ENCODE results near the gene PSMC3IP.
"Not testable (repeated sequence)": the region's sequence is repeated elsewhere in the genome, so short reads cannot be mapped to it uniquely, and the experiment has no call there.

PSMC3IP gene

DNA sequence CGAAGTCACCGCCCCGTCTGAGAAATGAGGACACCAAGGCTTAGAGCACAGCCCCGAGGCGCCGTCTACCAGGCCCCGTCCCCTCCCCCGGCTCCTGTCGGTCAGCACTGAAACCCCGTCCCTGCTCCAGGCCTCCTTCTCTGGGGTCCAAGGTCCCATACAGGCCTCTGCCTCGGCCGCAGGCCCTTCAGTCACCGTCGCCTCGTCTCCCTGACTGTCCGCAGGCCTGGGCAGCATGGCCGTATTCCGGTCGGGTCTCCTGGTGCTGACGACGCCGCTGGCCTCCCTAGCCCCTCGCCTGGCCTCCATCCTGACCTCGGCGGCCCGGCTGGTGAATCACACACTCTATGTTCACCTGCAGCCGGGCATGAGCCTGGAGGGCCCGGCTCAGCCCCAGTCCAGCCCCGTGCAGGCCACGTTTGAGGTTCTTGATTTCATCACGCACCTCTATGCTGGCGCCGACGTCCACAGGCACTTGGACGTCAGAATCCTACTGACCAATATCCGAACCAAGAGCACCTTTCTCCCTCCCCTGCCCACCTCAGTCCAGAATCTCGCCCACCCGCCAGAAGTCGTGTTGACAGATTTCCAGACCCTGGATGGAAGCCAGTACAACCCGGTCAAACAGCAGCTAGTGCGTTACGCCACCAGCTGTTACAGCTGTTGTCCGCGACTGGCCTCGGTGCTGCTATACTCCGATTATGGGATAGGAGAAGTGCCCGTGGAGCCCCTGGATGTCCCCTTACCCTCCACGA, 15.0 kb downstream of the PSMC3IP start:
- Histone ChIP-seq H3K27me3 (replicated peaks; ENCODE audit: control insufficient read depth, insufficient read depth, low read length) (no peaks in the 10 kb centered on the region), H3K4me3 (replicated peaks; ENCODE audit: low read depth, low read length) (peak overlapping the region; percentile 97), H3K36me3 (ENCODE audit: control insufficient read depth, insufficient read depth, low read length) (peaks cover 29% of the 10 kb centered on the region)
- no peak for DNase-seq (ENCODE audit: extremely low read depth, insufficient read length)
- TF ChIP-seq, protein P1, sequence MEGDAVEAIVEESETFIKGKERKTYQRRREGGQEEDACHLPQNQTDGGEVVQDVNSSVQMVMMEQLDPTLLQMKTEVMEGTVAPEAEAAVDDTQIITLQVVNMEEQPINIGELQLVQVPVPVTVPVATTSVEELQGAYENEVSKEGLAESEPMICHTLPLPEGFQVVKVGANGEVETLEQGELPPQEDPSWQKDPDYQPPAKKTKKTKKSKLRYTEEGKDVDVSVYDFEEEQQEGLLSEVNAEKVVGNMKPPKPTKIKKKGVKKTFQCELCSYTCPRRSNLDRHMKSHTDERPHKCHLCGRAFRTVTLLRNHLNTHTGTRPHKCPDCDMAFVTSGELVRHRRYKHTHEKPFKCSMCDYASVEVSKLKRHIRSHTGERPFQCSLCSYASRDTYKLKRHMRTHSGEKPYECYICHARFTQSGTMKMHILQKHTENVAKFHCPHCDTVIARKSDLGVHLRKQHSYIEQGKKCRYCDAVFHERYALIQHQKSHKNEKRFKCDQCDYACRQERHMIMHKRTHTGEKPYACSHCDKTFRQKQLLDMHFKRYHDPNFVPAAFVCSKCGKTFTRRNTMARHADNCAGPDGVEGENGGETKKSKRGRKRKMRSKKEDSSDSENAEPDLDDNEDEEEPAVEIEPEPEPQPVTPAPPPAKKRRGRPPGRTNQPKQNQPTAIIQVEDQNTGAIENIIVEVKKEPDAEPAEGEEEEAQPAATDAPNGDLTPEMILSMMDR (IDR thresholded peaks at IDR 0.05; ENCODE audit: insufficient read depth, low read length, poor library complexity, severe bottlenecking), result no peak

DNA sequence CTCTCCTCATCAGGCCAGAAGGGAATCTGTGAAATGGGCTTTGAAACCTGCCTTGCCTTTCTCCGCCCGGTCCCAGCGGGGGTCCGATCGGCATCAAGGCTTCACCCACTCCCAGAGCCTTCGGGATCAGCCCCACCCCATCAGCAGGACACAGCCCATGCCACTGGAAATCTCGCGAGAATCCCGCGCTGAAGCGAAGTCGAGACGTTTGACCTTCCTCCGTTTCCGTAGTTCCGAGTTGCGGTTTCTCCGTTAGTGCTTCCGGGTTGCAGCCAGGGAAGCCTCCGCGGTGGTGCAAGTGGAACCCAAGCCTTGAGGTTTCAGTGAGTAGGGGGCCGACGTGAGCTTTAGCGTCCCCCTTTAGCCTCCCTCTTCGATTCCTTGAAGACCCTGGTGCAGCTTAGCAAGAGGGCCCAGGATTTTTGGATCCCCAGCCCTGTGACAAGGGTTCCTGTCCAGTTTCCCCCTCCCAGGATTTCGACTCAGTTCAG, 15.6 kb downstream of the PSMC3IP start, which contains the start of gene COASY:
Gene COASY (plus strand): TSS at position 252 of the 491 bp plus-strand sequence. CDS start 475 bp downstream, outside the sequence.
- TF ChIP-seq, protein P1 (IDR thresholded peaks at IDR 0.05; ENCODE audit: insufficient read depth, low read length, poor library complexity, severe bottlenecking), result no peak

DNA sequence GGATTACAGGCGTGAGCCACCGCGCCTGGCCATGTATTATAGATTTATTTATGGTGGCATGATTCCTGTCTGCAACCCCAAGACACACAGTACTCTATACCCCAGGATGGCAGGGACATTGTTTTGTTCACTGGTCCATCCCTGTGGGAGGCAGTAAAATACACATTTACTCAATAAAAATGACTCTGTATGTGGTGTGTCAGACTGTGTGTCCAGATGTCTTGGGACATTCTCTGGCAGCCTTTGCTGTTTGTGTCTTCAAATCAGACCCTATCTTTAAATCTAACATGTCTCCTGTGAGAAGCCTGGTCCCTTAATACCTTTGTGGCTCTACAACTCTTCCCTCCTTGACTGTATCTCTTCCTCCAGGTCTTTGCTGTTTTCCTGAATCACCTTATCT, 17.3 kb downstream of the PSMC3IP start:
- TF ChIP-seq, protein P1 (IDR thresholded peaks at IDR 0.05; ENCODE audit: insufficient read depth, low read length, poor library complexity, severe bottlenecking), result no peak
- peaks cover 16% of the 10 kb centered on the region for H3K36me3 ChIP-seq (ENCODE audit: control insufficient read depth, insufficient read depth, low read length)
- DNase-seq (ENCODE audit: extremely low read depth, insufficient read length), result no peak
- no peaks in the 10 kb centered on the region for H3K27me3 ChIP-seq (replicated peaks; ENCODE audit: control insufficient read depth, insufficient read depth, low read length)
- no peak overlapping the region for H3K4me3 ChIP-seq (replicated peaks; ENCODE audit: low read depth, low read length)

More for the DNA sequence above, 15.6 kb downstream of the PSMC3IP start, which contains the start of gene COASY:
- no peaks in the 10 kb centered on the region for H3K27me3 ChIP-seq (replicated peaks; ENCODE audit: control insufficient read depth, insufficient read depth, low read length)
- peak within 1 kb of the TSS; percentile 97 for H3K4me3 ChIP-seq (replicated peaks; ENCODE audit: low read depth, low read length)
- peak; percentile 86 for DNase-seq (ENCODE audit: extremely low read depth, insufficient read length)
- peaks cover 29% of the 10 kb centered on the region for H3K36me3 ChIP-seq (ENCODE audit: control insufficient read depth, insufficient read depth, low read length)

DNA sequence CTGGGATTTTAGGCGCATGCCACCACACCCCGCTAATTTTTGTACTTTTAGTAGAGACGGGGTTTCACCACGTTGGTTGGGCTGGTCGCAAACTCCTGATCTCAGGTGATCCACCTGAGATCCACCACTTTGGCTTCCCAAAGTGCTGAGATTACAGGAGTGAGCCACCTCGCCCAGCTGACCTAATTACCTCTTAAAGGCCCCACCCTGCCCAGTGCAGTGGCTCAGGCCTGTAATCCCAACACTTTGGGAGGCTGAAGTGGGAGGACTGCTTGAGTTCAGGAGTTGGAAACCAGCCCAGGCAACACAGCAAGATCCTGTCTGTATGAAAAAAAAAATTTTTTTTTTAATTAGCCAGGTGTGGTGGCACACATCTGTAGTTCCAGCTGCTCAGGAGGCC, 18.5 kb downstream of the PSMC3IP start:
- Histone ChIP-seq H3K4me3 (replicated peaks; ENCODE audit: low read depth, low read length) (no peak overlapping the region), H3K36me3 (ENCODE audit: control insufficient read depth, insufficient read depth, low read length) (peaks cover 4% of the 10 kb centered on the region), H3K27me3 (replicated peaks; ENCODE audit: control insufficient read depth, insufficient read depth, low read length) (no peaks in the 10 kb centered on the region)
- no peak for DNase-seq (ENCODE audit: extremely low read depth, insufficient read length)
- TF ChIP-seq, protein P1 (IDR thresholded peaks at IDR 0.05; ENCODE audit: insufficient read depth, low read length, poor library complexity, severe bottlenecking), result no peak

DNA sequence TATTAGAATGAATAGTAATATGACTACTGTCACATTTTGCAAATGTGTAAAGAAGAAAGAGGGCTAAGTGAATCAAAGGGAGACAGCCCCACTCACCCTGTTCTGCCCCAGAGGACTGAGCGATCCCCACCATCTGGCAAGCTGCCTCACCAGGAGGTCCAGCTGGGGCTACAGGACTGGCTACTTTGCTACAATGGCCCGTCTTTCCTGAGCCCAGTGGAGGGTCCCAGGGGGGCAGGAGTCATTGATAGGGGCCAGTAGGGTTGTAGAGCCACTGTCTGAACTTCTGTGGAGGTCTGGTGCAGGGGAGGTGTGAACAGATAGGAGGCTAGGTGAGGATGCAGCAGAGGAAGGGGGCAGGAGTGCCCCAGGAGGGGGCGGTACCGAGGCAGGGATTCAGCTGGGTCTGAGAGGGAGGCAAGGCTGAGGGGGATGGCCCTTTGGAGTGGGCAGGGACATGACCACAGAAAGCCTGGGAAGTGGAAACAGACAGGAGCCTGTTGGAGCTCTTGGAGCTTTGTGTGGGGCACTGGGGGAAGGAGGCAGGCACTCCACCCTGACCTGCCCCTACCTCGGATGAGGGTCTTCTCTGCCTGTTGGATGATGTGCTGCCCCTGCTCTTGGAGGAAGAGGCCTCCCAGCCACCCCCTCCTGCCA, 21.4 kb downstream of the PSMC3IP start:
- H3K4me3 ChIP-seq (replicated peaks; ENCODE audit: low read depth, low read length); H3K36me3 ChIP-seq (ENCODE audit: control insufficient read depth, insufficient read depth, low read length); DNase-seq (ENCODE audit: extremely low read depth, insufficient read length); H3K27me3 ChIP-seq (replicated peaks; ENCODE audit: control insufficient read depth, insufficient read depth, low read length): not testable (repeated sequence)
- TF ChIP-seq, protein P1 (IDR thresholded peaks at IDR 0.05; ENCODE audit: insufficient read depth, low read length, poor library complexity, severe bottlenecking), result peak; percentile 21
